Measurements from ENCODE around the gene CASK. TPM values are rescaled to one million over a fixed set of nuclear protein-coding genes. Genes with fewer than 3 reads are reported as not detected.

The CASK gene
- total RNA-seq, 2 donors from 2014 or later: 15.0 to 17.0 TPM

DNA sequence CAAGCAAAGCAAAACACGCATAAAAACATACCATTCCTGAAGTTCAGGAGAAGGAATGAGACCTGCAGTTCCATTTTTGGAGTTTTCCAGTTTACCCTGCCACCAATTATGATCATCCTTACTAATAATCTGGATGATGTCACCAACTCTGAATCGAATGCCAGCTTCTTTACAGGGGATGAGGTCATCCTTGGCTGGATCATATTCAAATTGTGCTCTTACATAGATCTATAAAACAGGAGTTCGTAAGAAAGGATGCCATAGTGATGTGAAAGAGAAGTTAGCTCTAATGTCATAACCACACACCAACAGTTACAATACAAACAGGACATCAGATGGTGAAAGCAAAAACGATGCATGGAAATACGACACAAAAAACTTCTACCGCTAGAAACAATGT, 369.7 kb downstream of the CASK start:
- Histone ChIP-seq H3K27me3 (no peaks in the 10 kb centered on the region), H3K4me3 (no peak overlapping the region), H3K4me1 (no peaks in the 10 kb centered on the region), H3K36me3 (no peaks in the 10 kb centered on the region), H3K9me3 (no peaks in the 10 kb centered on the region), H3K27ac (no peak overlapping the region)
- DNase-seq (ENCODE audit: low spot score): no peak
- TF ChIP-seq, protein P1, sequence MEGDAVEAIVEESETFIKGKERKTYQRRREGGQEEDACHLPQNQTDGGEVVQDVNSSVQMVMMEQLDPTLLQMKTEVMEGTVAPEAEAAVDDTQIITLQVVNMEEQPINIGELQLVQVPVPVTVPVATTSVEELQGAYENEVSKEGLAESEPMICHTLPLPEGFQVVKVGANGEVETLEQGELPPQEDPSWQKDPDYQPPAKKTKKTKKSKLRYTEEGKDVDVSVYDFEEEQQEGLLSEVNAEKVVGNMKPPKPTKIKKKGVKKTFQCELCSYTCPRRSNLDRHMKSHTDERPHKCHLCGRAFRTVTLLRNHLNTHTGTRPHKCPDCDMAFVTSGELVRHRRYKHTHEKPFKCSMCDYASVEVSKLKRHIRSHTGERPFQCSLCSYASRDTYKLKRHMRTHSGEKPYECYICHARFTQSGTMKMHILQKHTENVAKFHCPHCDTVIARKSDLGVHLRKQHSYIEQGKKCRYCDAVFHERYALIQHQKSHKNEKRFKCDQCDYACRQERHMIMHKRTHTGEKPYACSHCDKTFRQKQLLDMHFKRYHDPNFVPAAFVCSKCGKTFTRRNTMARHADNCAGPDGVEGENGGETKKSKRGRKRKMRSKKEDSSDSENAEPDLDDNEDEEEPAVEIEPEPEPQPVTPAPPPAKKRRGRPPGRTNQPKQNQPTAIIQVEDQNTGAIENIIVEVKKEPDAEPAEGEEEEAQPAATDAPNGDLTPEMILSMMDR (IDR thresholded peaks at IDR 0.05): no peak

DNA sequence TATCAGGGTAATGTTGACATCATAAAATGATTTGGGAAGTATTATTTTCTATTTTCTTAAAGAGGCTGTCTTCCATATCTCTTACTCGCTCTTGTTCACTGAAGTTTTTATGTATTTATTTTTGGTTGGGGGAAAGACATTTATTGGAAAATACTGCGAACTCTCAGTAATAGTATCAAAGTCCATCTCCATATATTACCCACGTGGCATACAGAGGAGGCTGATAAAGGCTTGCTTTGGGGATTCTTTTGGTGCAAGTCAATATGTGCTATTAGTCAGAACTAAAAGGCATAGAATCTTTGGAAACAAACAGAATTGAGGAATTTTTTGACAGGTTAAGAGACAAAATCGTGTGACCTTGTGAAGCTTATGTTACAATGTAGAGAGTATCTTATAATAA, 374.9 kb downstream of the CASK start:
- H3K27ac ChIP-seq: no peak overlapping the region
- no peaks in the 10 kb centered on the region for H3K36me3 ChIP-seq
- H3K9me3 ChIP-seq: peaks cover 0 to 4% of the 10 kb centered on the region in 2 donors
- TF ChIP-seq, protein P1 (IDR thresholded peaks at IDR 0.05): no peak
- DNase-seq (ENCODE audit: low spot score): no peak
- no peaks in the 10 kb centered on the region for H3K4me1 ChIP-seq
- H3K27me3 ChIP-seq: no peaks in the 10 kb centered on the region
- no peak overlapping the region for H3K4me3 ChIP-seq

DNA sequence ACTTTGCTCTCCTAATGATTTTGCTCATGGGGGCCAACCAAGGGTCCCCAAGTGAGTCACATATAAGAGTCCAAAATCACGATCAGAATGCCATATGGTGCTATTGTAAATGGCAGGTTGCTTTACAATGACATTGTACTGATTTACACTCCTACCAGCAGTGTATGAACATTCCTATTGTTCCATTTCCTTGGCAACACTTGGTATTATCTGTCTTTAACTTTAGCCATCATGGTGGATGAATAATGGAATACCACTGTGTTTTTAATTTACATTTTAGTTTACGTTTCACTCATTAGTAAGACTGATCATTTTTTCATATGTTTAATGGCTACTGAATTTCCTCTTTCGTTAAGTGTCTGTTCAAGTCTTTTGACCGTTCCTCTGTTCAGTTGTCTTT, 379.7 kb downstream of the CASK start:
- H3K4me3 ChIP-seq: no peak overlapping the region
- H3K27ac ChIP-seq: no peak overlapping the region
- no peaks in the 10 kb centered on the region for H3K27me3 ChIP-seq
- TF ChIP-seq, protein P1 (IDR thresholded peaks at IDR 0.05): no peak
- DNase-seq (ENCODE audit: low spot score): no peak
- no peaks in the 10 kb centered on the region for H3K4me1 ChIP-seq
- peaks cover 0 to 4% of the 10 kb centered on the region in 2 donors for H3K9me3 ChIP-seq
- no peaks in the 10 kb centered on the region for H3K36me3 ChIP-seq

DNA sequence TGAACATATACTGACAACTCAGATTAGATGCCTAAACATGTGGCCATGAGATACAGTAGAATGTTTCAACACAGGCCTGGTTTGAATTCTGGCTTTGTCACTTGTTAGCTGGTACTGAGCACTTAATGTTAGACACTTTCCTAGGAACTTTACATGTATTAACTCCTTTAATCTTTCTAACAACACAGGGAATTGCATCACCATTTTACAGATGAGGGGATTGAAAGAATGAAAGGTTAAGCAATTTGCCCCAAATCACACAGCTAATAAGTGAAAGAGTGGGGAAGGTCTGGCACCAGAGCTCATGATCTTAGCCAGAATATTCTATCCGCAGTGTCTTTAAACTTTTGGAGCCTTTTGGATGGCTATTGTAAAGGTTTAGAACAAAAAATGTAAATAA, 380.3 kb downstream of the CASK start:
- TF ChIP-seq, protein P1 (IDR thresholded peaks at IDR 0.05): no peak

DNA sequence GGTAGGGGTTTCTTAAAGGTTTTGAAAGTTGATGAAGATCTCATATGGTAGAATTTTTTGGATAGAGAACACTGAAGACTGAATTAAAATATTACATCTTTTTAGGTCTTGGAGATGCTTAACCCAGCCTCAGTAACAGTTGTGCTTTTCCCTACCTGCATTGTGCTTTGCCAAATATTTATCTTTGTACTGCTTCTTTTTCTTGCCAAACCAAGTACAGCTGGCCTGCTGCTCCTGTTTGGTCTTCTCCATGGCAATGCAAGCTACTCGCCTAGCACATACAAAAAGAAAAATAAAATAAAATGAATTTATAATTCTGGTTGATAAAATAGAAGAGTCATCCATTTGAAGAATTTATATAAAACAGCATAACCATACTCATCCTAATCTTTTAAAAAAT, 380.8 kb downstream of the CASK start:
- Histone ChIP-seq H3K4me1 (no peaks in the 10 kb centered on the region), H3K27me3 (no peaks in the 10 kb centered on the region), H3K4me3 (no peak overlapping the region), H3K27ac (no peak overlapping the region), H3K9me3 (peaks cover 0 to 4% of the 10 kb centered on the region in 2 donors), H3K36me3 (no peaks in the 10 kb centered on the region)
- TF ChIP-seq, protein P1 (IDR thresholded peaks at IDR 0.05): no peak
- DNase-seq (ENCODE audit: low spot score): no peak

More for the DNA sequence above, 380.3 kb downstream of the CASK start:
- Histone ChIP-seq H3K27me3 (no peaks in the 10 kb centered on the region), H3K27ac (no peak overlapping the region), H3K4me1 (no peaks in the 10 kb centered on the region), H3K9me3 (peaks cover 0 to 4% of the 10 kb centered on the region in 2 donors), H3K4me3 (no peak overlapping the region), H3K36me3 (no peaks in the 10 kb centered on the region)
- DNase-seq (ENCODE audit: low spot score): no peak

DNA sequence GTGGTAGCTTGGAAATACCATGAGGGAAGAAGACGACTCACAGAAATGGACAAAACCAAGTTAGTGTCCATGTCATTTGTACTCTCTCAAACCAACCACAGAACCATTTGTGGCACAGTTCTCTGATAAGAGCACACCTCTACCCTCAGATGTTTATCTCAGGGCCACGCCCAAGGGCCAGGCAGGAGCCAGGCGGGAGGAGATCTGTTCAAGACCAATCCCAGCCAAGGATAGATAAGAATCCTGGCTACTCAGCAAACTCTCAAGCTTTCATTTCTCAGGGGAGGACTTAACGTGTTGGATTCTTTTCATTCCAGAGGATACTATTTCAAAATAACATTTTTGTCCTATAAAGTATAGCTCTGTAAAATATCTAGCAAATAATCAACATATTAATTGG, 381.2 kb downstream of the CASK start:
- TF ChIP-seq, protein P1 (IDR thresholded peaks at IDR 0.05): no peak
- DNase-seq (ENCODE audit: low spot score): no peak
- H3K27ac ChIP-seq: no peak overlapping the region
- H3K4me1 ChIP-seq: no peaks in the 10 kb centered on the region
- no peak overlapping the region for H3K4me3 ChIP-seq
- H3K27me3 ChIP-seq: no peaks in the 10 kb centered on the region
- H3K36me3 ChIP-seq: no peaks in the 10 kb centered on the region
- peaks cover 0 to 4% of the 10 kb centered on the region in 2 donors for H3K9me3 ChIP-seq
